RWPE1 (cell line): ENCODE results near the gene SPG7.

Experiments
- CTCF ChIA-PET: fragments of 350-600 bp; sonication (Branson Sonifier 250); formaldehyde crosslinking; extraction: SDS; loops from one replicate; lab custom pipeline; 2021; lab: Yijun Ruan, JAX
- POLR2A ChIA-PET: fragments of 400-600 bp; formaldehyde crosslinking; extraction: SDS; loops from one replicate; lab custom pipeline; 2020; ENCODE audit warnings: antibody characterized with exemption; ENCODE audit not compliant: low non-redundant PET; lab: Yijun Ruan, JAX
- DNase-seq: peaks from one replicate; pipeline ENCODE4 v3.0.0; 2012; ENCODE audit warnings: low spot score
- H3K27ac ChIP-seq: fragments of 450-650 bp; 2 replicates; pipeline ENCODE4 v1.5.1; 2017
- CTCF ChIP-seq: fragments of 450-650 bp; conservative IDR thresholded peaks from 2 replicates; pipeline ENCODE4 v1.5.1; 2017; ENCODE audit warnings: low read depth, mild to moderate bottlenecking

Gene SPG7

DNA sequence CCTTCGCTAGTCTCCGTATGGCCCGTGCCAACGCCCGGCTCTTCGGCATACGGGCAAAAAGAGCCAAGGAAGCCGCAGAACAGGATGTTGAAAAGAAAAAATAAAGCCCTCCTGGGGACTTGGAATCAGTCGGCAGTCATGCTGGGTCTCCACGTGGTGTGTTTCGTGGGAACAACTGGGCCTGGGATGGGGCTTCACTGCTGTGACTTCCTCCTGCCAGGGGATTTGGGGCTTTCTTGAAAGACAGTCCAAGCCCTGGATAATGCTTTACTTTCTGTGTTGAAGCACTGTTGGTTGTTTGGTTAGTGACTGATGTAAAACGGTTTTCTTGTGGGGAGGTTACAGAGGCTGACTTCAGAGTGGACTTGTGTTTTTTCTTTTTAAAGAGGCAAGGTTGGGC is 54.7 kb downstream of the SPG7 start:
- no peak for DNase-seq
- ChIA-PET POLR2A (no interaction called here), CTCF (interaction anchor here (0.7 to 1.0 kb wide), 2 partner anchors 10 to 13 kb away, joined by 3 read pairs; partner anchors contain the start of gene CPNE7)
- H3K27ac ChIP-seq: peak overlapping the region; percentile 95
- TF ChIP-seq CTCF: no peak

GRCh38 chr16:89563639-89564392 is 55.6 kb downstream of the SPG7 start:
- no peak for TF ChIP-seq CTCF
- no peak for DNase-seq
- POLR2A ChIA-PET: no interaction called here
- CTCF ChIA-PET: interaction anchor here (0.7 to 1.2 kb wide), 4 partner anchors 9 to 133 kb away, joined by 3 to 6 read pairs (median 3); partner anchors contain the start of gene CPNE7
- H3K27ac ChIP-seq: peak overlapping the region; percentile 95

DNA sequence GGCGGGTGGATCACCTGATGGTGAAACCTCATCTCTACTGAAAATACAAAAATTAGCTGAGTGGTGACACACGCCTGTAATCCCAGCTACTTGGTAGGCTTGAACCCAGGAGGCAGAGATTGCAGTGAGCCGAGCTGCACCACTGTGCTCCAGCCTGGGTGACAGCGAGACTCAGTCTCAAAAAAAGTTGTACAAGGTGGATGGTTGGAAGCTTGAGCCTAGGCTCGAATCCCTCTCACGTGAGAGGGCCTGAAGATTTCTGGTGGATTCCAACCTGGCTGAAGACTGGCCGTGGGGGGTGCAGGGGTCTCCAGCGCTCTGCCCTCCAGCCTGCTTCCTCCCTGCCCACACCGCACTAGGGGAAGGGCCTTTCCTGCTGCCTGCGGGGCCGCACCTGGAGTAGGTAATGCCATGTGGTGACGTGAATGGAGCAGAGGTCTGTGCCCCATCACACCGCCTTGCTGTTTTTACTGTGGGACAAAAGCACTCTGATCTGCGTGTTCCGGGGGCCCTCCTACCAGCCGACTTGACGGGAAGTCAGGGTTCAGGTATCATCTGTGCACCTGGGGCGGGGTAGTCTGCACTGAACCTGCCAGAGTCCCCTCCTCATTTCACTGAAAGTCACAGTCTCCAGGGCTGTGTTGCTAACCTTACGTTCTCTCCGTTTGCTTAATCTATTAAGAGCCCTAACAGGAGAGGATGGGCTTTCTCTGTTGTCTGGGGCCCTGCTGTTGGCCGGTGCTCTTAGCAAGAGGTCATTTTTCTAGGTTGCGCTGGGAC is 56.5 kb downstream of the SPG7 start:
- ChIA-PET CTCF (interaction anchor here (0.6 to 1.2 kb wide), 2 partner anchors 19 to 77 kb away, joined by 3 read pairs; no protein-coding TSS in a partner anchor), POLR2A (no interaction called here)
- no peak for DNase-seq
- peak overlapping the region; percentile 95 for H3K27ac ChIP-seq
- TF ChIP-seq CTCF: no peak

DNA sequence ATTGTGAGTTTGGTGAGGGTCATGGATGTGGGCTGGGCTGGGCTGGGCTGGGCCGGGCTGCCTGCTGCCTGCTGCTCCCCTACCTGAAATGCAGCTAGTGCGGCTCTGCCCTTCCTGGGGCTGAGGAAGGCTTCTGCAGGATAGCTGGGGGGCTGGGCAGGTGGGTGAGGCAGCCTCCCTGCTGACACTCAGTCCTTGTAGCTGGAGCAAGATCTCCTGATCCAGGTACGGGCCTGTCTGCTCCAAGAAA is 57.0 kb downstream of the SPG7 start:
- peak; percentile 52 for DNase-seq
- H3K27ac ChIP-seq: peak overlapping the region; percentile 95
- POLR2A ChIA-PET: no interaction called here
- TF ChIP-seq CTCF: no peak
- CTCF ChIA-PET: interaction anchor here (0.6 to 1.5 kb wide), 4 partner anchors 10 to 37 kb away, joined by 3 to 4 read pairs (median 3); partner anchors contain the start of gene CPNE7

DNA sequence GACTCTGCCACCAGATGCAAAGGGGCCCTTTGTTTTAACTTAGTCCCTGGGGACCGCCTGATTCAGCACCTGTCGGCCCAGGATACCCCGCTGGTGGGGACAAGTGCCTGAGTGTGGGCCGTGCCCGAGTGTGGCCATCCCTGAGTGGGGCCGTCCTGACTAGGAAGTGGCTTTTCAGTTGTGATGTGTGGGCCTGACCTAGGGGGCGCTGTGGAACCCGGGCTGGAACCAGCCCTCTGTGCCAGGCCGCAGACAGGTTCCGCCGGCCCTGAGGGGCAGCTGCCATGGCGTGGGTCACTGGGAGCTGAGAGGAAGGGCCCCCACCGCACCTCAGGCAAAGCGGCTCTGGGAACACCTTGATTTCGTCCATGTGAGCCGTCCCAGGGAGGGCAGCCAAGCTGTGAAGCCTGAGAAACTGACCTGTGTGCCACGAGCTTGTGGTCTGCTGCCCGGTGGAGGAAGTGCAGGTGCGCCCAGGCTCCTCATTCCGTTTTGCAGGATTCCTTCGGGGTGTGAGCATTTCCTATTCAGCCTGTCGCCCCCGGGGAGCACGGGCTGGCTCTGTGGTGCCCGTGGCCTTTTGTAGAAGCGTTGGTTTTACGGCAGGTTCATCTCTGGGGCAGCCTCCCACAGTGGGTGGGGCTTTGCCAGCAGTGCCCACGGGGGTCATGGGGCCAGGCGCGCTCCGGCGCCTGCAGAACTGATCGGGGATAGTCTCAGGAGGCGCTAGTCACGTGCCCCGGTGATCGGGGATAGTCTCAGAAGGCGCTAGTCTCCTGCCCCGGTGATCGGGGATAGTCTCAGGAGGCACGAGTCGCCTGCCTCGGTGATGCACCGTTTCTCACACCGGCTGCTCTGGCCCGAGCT is 57.5 kb downstream of the SPG7 start:
- peak; percentile 61 for DNase-seq
- peak; percentile 68 for TF ChIP-seq CTCF
- ChIA-PET CTCF (interaction anchor here (0.6 to 1.5 kb wide), 5 partner anchors 10 to 159 kb away, joined by 3 to 4 read pairs (median 3); partner anchors contain the start of gene CPNE7), POLR2A (interaction anchor here (0.7 kb wide), 1 partner anchor 157 kb away, joined by 3 read pairs; no protein-coding TSS in a partner anchor)
- H3K27ac ChIP-seq: peak overlapping the region; percentile 95
